Activated CD4-positive, CD25-positive, alpha-beta regulatory T cell (primary cell): ENCODE results near the gene DPP10.

Experiments
- DNase-seq, 4 experiments: peaks; one replicate each; lab custom pipeline; 2025; lab: John Stamatoyannopoulos, UW

The DPP10 gene

GRCh38 chr2:115161081-115161770 lies 718.8 kb downstream of the DPP10 start:
- no peak for DNase-seq

GRCh38 chr2:115161771-115162493 lies 719.5 kb downstream of the DPP10 start:
- DNase-seq = no peak

GRCh38 chr2:115162494-115163293 lies 720.3 kb downstream of the DPP10 start:
- DNase-seq = no peak

GRCh38 chr2:115163572-115163971 lies 721.1 kb downstream of the DPP10 start:
- DNase-seq = no peak

- no peak for DNase-seq
These were observed 723.2 kb downstream of the DPP10 start for GRCh38 chr2:115165529-115166109.

GRCh38 chr2:115168457-115168856 lies 726.0 kb downstream of the DPP10 start:
- DNase-seq = no peak

- no peak for DNase-seq
These were observed 727.4 kb downstream of the DPP10 start for GRCh38 chr2:115169814-115170213.

GRCh38 chr2:115171751-115172150 lies 729.3 kb downstream of the DPP10 start:
- no peak for DNase-seq

- no peak for DNase-seq
These were observed 732.2 kb downstream of the DPP10 start for GRCh38 chr2:115174651-115175050.

GRCh38 chr2:115183144-115183543 lies 740.7 kb downstream of the DPP10 start:
- no peak for DNase-seq

- DNase-seq = no peak
These were observed 748.0 kb downstream of the DPP10 start for GRCh38 chr2:115190459-115190858.

- no peak for DNase-seq
These were observed 752.2 kb downstream of the DPP10 start for GRCh38 chr2:115194623-115195022.

- no peak for DNase-seq
These were observed 754.1 kb downstream of the DPP10 start for GRCh38 chr2:115196587-115196986.

GRCh38 chr2:115199966-115200365 lies 757.5 kb downstream of the DPP10 start:
- no peak for DNase-seq

GRCh38 chr2:115201386-115201785 lies 758.9 kb downstream of the DPP10 start:
- no peak for DNase-seq

GRCh38 chr2:115208493-115209164 lies 766.2 kb downstream of the DPP10 start:
- no peak for DNase-seq

- no peak for DNase-seq
These were observed 771.6 kb downstream of the DPP10 start for GRCh38 chr2:115214050-115214449.

- DNase-seq = no peak
These were observed 776.9 kb downstream of the DPP10 start for GRCh38 chr2:115219296-115219695.

GRCh38 chr2:115234186-115234585 lies 791.7 kb downstream of the DPP10 start:
- DNase-seq = no peak

GRCh38 chr2:115234737-115235136 lies 792.3 kb downstream of the DPP10 start:
- DNase-seq = no peak

- no peak for DNase-seq
These were observed 805.6 kb downstream of the DPP10 start for GRCh38 chr2:115248066-115248465.

- DNase-seq = no peak
These were observed 834.9 kb downstream of the DPP10 start for GRCh38 chr2:115277366-115277765.
